ENCODE results near the gene NOS2.

DNA sequence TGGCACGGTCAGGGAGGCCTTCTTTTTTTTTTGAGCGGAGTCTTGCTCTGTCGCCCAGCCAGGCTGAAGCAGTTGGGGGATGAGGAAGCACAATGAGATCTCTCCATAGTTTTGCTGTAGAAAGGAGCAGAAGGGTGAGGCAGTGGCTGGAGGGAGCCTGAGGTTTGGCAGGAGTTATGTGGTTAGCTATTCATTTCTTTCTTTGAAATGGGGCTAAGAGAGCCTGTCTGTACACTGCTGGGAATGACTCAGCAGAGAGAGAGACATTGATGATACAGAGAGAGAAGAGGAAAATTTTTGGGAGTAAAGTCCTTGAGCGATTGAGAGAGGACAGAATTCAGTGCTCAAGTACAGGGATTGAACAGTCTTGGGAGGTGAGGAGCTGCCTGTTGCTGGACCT lies 22.1 kb downstream of the NOS2 start:
- TF ChIP-seq, protein P1, sequence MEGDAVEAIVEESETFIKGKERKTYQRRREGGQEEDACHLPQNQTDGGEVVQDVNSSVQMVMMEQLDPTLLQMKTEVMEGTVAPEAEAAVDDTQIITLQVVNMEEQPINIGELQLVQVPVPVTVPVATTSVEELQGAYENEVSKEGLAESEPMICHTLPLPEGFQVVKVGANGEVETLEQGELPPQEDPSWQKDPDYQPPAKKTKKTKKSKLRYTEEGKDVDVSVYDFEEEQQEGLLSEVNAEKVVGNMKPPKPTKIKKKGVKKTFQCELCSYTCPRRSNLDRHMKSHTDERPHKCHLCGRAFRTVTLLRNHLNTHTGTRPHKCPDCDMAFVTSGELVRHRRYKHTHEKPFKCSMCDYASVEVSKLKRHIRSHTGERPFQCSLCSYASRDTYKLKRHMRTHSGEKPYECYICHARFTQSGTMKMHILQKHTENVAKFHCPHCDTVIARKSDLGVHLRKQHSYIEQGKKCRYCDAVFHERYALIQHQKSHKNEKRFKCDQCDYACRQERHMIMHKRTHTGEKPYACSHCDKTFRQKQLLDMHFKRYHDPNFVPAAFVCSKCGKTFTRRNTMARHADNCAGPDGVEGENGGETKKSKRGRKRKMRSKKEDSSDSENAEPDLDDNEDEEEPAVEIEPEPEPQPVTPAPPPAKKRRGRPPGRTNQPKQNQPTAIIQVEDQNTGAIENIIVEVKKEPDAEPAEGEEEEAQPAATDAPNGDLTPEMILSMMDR (IDR thresholded peaks at IDR 0.05; ENCODE audit: low read depth, low read length, poor library complexity, severe bottlenecking): no peak
- no peak for TF ChIP-seq EZH2phosphoT487 (IDR thresholded peaks at IDR 0.05; ENCODE audit: borderline replicate concordance, low read length)
